GM21529 (cell line): ENCODE measurements around the gene PIK3AP1.
"Not testable (repeated sequence)": the region's sequence is repeated elsewhere in the genome, so short reads cannot be mapped to it uniquely, and the experiment has no call there.

Source experiments
- ATAC-seq: cut with Tn5 transposase; IDR thresholded peaks from one replicate; pipeline ENCODE4 v1.9.1; 2021; ENCODE audit not compliant: unreplicated experiment

The PIK3AP1 gene

DNA sequence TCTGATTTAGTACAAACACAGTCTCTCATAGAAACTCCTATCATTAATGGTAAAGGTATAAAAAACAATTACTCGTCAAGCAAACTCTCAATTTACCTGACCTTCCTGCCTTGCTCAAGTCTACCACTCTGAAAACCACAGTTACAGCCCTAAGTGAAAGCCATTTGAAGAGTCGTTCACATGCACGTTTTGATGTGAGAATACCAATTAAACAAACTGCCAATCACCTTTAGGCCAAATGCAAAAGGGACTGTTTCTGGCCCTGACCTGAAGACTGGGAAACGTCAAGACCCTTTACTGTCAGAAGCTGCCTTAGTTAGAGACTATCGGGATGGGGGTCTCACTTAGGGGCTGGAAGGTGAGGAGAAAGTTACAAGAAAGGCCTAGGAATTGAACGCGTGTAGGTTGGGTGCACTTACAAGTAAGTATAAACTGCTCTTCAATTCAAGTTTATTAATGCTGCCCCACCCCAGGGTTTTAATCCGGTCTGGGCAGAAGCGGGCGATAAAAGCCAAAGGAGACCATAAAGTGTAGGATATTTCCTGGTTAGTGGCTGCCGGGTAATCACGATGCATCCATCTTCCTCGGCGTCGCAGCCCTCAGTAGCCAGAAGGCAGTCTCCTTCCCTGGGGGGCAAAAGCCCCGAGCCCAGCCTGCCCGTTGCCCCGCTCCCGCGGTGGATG, 134.4 kb downstream of the PIK3AP1 start:
- ATAC-seq, result peak; percentile 18

DNA sequence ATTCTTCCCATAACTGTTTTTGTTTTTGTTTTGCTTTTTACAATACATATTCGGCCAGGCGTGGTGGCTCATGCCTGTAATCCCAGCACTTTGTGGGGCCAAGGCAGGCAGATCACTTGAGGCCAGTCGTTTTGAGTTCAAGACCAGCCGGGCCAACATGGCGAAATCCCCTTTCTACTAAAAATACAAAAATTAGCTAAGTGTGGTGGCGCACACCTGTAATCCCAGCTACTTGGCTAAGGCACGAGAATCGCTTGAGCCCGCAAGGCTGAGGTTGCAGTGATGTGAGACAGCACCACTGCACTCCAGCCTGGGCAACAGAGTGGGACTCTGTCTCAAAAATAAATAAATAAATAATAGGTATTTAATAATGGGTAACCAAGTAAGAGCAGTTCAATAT, 135.8 kb downstream of the PIK3AP1 start:
- no peak for ATAC-seq

DNA sequence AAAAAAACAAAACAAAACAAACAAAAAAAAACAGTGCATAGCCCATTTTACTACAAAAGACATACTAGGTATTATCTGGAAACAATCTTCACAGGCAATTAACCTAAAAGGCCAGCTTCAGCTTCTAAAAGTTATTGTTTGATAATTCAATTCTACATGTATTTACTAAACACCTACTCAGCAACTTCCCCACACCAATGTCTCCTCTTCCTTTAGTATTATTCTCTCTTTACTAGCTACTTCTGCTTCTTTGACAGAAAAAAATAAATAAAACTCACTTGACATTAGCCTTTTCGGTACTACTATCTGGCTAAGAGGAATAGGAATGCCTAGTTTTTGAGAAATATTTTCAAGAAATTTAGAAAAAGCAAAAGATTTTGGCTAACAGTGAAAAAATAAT, 136.3 kb downstream of the PIK3AP1 start:
- ATAC-seq, result no peak

DNA sequence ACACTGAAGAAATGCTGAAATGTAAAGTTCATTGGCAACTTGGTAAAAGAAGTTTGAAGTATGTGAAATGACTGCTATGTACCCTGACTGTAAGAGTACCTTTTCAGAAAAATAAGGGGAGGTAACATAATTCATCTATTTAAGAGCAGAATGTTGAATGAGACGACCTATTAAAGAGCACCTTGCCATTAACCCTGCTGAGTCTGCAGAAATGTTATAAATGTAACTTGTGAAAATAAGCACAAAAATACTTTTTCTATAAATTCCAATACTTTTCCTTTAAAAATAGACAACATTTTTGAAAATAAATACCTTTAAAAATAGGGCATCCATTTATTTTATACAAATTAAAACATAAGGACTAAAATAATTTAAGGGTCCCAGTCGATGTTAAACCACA, 141.2 kb downstream of the PIK3AP1 start:
- ATAC-seq, result no peak

DNA sequence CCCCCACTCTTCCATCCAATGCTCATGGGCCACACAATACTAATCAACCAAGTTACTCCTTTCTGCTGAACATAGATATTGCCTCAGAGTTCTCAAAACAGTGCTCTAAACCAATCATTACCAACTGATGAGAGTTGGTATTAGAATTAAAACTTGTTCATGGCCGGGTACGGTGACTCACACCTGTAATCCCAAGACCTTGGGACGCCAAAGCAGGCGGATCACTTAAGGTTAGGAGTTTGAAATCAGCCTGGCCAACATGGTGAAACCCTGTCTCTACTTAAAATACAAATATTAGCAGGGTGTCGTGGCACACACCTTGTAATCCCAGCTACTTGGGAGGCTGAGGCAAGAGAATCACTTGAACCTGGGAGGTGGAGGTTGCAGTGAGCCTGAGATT, 141.7 kb downstream of the PIK3AP1 start:
- no peak for ATAC-seq

DNA sequence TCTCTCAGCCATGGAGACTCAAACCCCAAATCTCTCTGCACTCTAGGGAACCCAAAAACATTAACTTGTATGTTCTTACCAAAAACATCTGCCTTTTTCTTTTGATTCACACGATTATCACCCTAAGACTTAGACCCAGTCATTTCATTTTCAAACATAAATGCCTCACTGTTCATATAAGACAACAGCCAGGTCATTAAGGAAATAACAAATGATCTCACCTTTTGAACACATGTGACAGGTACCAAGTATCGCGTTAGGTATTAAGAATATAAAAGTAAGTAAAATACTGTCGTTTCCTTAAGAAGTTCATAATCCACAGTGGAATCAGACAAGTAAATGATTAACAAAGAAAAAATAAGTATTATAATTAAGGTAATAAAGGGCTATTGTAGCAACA, 142.3 kb downstream of the PIK3AP1 start:
- no peak for ATAC-seq

DNA sequence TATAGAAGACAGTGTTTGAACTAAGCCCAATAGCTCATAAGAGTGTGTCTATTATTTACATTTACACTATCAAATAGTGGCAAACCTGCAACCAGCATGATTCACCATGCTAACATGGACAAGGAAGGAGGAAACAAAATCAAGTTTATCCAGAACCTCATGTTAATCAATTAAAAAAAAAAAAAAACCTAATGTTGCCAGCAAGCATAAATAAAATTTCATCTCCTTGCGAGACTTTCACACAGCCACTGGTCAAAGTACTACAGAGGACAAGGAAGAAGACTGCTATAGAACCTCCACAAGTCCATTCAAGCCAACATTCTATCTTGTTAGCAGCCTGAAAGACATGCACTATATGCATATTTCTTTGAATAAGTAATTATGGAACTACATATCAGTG, 143.2 kb downstream of the PIK3AP1 start:
- no peak for ATAC-seq

DNA sequence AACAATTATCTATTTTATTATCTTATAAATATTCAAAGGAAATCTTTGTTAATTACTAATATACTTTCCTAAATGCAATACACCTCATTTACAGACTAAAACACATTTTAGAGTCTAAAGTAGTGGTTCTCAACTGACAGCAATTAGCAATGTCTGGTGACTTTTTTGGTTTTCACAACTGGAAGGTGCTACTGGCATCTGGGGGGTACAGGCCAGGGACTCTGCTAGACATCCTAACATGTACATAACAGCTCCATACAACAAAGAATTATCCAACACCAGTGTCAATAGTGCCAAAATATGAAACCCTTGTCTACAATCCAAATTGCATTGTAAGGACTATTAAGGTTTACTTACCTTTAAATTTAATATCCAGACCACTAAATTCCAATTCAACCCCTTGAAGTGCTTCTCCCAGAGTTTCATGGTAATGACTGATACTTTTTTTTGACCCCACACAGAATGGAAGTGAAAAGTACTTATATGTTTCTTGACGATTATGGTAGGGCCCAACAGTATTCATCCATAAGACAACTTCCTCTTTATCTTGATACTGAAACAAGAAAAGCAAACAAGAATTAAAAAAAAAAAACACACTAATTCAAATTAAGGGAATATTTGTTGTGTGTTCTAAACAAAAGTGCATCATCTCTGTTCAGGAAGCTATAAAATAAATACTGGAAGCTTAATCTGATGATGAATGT, 143.9 kb downstream of the PIK3AP1 start:
- ATAC-seq, result no peak

DNA sequence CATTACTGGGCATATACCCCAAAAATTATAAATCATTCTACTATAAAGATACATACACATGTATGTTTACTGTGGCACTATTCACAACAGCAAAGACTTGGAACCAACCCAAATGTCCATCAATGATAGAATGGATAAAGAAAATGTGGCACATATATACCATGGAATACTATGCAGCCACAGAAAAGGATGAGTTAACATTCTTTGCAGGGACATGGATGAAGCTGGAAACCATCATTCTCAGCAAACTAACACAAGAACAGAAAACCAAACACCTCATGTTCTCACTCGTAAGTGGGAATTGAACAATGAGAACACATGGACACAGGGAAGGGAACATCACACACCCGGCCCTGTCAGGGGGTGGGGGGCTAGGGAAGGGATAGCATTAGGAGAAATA, 145.8 kb downstream of the PIK3AP1 start:
- not testable (repeated sequence) for ATAC-seq

DNA sequence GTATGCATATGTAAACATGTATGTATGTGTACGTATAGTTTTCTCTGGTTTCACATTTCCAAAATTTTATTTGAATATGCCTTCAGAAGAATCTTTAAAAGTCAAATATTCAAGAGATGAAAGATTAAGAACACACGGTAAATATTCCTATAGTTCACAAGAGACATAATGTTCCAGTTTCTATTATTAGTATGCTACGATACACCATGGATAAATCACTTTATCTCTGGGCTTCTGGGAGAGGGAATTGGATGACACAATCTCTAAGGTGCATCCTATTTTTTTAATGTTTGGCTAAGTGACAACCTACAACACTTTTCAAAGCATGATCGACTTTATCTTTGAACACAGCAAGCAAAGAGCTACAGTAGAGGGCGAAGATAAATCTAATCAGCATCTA, 147.3 kb downstream of the PIK3AP1 start:
- no peak for ATAC-seq

DNA sequence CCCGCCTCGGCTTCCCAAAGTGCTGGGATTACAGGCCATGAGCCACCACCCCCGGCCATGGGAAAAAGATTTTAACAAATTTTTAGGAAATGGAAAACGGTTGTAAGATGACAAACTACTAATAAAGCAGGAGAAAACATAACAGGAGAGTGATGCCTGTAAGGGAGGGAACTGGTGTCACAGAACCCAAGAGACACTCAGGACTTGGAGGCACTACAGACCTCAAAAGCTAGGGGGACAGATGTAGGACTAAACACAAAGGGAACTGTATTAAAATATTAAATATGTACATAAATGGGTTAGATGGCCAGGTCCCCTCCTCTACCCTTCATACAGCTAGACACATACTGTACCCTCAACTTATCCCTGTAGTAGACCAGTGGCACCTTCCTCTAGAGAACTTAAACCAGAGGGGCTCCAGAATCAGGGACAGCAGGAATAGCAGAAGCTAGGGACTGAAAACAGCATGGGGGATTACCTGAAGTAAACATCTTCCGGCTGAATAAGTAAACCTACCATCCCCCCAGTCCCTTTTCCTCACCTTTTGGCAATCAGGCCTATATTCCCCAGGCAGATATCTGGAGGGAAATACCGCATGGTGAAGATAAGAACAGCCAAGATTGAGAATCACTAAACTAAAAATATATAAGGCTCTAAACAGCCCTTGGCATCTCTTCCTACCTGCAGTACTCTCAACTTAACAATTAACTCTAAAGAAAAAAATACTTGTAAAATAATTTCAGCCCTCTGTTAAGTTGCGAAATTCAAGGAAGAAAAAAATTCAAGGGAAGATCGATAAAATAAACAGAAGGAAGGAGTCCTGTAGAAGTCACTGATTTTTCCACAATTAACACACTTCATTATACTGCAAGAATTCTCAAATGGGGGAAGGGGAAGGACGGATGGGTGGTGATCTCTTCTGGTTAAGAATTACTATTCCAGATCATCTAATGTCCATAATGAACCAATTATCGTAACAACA, 149.0 kb downstream of the PIK3AP1 start:
- ATAC-seq, result no peak

DNA sequence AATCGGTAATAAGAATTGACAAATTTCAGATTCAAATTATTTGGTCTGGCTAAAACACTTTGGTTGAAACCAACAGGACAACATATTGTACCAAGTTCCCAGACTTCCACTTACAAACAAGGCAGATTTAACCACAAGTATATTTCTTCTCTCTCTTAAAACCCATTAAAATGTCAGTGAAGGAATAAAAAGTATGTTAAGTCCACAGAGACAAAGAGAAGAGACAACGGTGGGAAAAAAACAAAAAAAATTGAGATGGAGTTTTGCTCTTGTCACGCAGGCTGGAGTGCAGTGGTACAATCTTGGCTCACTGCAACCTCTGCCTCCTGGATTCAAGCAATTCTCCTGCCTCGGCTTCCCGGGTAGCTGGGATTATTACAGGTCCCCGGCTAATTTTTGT, 149.8 kb downstream of the PIK3AP1 start:
- ATAC-seq, result no peak

DNA sequence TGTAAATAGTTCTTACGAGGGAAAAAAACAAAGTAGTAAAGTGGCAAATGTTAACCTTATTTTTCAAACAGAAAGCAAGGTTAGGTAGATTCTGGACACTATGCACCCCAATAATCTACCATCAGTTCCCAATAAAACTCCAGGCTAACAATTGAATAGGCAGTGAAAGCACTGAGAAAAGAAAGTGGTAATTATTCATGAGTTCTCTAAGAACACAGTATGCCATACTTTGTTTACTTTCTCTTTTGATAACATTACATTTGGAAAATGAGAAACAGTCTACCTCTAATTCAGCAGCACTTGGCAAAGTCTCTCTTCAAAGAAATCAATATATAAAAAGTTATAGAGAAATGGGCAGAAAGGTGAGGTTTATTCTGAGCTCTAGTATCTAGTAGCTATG, 151.9 kb downstream of the PIK3AP1 start:
- no peak for ATAC-seq

DNA sequence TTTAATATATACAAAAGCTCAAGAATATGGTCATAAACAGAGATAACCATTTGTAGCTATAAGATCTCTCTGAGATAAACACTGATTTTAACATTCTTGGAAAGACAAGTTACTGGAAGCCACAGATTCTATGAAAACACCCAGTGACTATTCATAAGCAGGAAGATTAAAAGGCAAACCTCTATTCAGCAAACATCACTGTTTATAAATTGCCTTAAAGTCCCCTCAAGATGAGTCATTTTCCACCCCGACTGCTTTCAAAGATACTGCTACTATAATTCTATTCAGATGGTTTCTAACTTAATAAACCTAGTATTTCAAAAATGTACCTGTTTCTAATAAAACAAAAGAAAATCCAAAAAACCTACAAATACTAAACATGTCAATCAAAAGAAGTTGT, 154.5 kb downstream of the PIK3AP1 start:
- no peak for ATAC-seq

DNA sequence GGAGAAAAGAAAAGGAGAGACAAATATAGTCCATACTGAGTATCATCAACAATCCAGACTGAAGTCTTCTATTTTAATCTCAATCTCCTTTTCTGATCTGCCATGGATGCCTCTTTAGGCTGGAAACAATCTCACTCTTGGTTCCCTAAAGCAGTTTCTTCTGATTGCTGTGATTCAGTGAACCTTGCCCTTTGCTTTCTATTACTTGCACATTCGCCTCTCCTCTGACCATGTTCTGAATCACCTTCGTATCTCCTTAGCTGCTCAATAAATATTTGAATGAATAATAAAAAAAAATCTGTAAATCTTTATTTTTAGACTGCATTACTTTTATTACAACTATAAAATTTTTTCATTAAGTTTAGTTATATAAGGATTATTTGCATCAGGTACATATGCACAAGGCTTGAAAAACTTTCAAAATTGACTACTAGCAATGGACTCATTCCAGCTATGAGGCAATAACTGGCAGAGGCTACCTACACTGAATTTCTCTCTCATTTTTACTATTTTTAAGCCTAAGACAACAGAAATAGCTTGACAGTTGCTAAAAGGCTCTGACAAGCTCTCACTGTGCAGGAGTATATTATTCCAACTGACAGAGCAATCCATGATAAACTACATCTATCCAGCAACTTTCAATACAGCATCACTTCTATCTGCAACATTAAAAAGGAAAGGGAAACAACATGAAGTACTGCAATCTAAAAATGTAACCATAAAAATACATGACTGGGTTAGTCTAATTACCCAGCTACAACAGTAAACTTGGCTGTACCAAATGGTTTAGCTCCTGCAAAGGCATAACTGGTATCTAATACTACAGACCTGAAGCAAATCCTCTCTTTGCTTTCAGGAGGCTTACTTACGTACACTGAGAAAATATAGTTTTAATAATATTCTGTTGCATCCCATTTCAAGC, 159.1 kb downstream of the PIK3AP1 start:
- ATAC-seq, result no peak

DNA sequence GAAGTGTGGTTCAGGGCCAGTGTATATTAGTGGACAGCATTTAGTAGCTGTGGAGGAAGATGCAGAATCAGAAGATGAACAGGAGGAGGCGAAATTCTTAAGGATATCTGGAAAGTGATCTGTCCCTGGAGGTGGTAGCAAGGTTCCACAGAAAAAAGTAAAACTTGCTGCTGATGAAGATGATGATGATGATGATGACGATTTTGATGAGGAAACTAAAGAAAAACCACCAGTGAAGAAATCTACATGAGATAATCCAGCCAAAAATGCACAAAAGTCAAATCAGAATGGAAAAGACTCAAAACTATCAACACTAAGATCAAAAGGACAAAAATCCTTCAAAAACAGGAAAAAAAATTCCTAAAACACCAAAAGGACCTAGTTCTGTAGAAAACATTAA, 159.8 kb downstream of the PIK3AP1 start:
- ATAC-seq, result no peak

DNA sequence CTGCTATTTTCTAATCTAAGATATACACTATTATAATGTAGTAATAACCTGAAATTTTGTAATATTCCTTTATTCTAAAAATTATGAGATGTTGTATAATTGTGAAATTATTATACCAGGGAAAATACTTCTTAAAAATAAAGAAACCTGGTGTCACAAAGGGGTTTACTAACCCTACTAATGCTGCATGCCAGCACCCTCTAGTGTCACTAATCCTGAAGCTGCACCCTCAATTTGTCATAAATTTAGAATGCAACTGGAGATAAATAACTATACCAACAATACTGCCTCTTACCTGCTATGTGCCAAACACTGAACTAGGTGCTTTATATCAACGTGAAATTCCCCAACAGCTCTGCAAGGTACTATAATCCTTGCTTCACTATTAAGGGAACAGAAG, 164.3 kb downstream of the PIK3AP1 start:
- no peak for ATAC-seq

DNA sequence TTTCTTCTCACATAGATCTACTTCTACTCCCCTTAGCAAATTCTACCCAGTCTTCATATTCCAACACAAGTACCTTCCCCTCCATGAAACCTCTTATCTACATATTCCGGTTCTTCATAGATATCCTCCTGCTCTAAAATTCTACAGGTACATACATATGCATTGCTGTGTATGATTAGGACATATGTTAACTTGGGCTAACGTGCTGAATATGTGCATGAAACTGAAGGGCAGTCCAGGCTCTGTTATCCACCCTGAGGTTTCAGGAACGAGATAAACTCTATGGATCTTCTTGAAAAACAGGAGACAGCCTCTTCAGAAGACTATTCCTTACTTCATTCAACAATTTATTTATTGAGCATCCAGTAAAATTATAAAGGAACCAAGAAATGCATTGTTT, 165.0 kb downstream of the PIK3AP1 start:
- ATAC-seq, result no peak

DNA sequence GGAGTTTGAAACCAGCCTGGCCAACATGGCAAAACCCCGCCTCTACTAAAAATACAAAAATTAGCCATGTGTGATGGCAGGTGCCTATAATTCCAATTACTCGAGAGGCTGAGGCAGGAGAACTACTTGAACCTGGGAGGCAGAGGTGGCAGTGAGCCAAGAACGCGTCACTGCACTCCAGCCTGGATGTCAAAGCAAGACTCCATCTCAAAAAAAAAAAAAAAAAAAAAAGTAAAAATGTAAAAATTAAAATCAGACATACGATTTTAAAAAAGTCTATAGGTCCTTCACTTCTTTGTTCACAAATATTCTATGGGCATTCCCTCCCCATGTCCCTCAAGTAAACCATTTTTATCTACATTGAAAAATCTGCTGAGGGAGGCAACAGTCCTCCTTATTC, 171.7 kb downstream of the PIK3AP1 start:
- ATAC-seq, result no peak

DNA sequence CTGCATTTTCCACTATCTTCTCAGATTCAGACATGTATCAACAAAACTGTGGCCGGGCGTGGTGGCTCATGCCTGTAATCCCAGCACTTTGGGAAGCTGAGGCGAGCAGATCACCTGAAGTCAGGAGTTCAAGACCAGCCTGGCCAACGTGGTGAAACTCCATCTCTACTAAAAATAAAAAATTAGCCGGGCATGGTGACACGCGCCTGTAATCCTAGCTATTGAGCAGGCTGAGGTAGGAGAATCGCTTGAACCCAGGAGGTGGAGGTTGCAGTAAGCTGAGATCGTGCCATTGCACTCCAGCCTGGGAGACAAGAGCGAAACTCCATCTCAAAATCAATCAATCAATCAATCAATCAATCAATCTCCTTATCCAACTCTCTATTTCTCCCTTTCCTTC, 174.8 kb downstream of the PIK3AP1 start:
- not testable (repeated sequence) for ATAC-seq
